Measurements from ENCODE around the gene RSPH9.
A peak's percentile ranks its signal among the peaks of the same experiment; 100 is the strongest.
"Not testable (repeated sequence)": the region's sequence is repeated elsewhere in the genome, so short reads cannot be mapped to it uniquely, and the experiment has no call there.

The RSPH9 gene

GRCh38 chr6:43629104-43629504 is 15.7 kb upstream of the RSPH9 start, which contains the start of gene GTPBP2:
Gene GTPBP2 (minus strand): TSS chr6:43629264. CDS start chr6:43629162, 102 bp downstream.
- DNase-seq (ENCODE audit: low spot score) = peak; percentile 99

- DNase-seq (ENCODE audit: low spot score) = peak; percentile 95
These were observed 15.1 kb upstream of the RSPH9 start for GRCh38 chr6:43629505-43630300.

DNA sequence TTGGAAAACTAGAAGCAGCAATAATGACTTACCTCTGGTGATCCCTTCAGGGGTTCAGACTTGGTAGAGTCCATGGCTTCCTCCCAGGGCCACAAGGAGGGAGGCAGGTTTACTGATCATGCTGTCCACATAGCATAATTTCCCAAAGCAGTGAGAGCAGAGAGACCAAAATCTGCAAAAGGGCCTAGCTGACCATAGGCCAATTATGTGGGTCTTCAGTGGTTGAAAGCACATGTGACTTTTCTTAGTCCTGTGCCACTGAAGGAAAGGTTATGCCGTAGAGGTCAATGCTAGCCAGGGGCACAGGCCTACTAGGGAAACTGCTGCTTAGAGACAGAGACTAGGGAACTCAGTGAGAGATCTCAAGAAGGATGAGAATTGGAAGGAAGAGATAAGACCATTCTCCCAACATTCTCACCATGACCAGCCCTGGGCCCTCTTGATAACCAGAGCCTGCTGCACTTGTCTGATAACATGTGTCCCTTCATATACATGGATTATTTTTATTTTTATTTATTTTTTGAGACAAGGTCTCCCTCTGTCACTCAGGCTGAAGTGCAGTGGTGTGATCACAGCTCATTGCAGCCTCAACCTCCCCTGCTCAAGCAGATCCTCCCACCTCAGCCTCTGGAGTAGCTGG is 13.7 kb upstream of the RSPH9 start:
- no peak for DNase-seq (ENCODE audit: low spot score)

DNA sequence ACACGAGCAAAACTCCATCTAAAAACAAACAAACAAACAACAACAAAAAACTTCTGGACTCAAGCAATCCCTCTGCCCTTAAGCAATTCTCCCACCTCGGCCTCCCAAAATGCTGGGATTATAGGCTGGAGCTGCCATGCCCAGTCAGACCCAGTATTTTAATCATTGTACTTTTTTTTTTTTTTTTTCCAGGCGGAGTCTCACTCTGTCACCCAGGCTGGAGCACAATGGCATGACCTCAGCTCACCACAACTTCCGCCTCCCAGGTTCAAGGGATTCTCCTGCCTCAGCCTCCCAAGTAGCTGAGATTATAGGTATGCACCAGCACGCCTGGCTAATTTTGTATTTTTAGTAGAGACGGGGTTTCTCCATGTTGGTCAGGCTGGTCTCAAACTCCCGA is 11.8 kb upstream of the RSPH9 start:
- DNase-seq (ENCODE audit: low spot score) = not testable (repeated sequence)

DNA sequence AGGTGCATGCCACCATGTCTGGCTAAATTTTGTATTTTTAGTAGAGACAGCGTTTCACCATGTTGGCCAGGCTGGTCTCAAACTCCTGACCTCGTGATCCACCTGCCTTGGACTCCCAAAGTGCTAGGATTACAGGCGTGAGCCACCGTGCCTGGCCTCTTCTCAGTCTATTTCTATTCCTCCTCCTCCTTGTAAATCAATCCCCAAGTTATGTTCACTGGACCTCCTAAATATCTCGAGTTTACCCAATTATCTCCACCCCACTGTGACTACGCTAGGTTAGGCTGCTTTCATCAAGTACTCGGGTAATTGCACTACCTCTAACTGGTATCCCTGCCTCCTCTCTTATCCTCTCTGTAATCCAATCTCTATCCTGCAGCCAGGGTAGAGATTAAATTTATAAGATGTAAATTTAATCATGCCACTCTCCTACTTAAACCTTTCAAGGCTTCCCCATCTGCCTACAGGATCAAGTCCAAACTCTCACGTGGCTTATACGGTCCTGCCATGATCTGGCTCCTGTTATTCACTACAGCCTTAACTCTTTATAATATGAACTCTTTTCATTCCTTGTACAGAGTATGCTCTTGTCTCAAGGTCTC is 10.0 kb upstream of the RSPH9 start:
- DNase-seq (ENCODE audit: low spot score) = no peak

DNA sequence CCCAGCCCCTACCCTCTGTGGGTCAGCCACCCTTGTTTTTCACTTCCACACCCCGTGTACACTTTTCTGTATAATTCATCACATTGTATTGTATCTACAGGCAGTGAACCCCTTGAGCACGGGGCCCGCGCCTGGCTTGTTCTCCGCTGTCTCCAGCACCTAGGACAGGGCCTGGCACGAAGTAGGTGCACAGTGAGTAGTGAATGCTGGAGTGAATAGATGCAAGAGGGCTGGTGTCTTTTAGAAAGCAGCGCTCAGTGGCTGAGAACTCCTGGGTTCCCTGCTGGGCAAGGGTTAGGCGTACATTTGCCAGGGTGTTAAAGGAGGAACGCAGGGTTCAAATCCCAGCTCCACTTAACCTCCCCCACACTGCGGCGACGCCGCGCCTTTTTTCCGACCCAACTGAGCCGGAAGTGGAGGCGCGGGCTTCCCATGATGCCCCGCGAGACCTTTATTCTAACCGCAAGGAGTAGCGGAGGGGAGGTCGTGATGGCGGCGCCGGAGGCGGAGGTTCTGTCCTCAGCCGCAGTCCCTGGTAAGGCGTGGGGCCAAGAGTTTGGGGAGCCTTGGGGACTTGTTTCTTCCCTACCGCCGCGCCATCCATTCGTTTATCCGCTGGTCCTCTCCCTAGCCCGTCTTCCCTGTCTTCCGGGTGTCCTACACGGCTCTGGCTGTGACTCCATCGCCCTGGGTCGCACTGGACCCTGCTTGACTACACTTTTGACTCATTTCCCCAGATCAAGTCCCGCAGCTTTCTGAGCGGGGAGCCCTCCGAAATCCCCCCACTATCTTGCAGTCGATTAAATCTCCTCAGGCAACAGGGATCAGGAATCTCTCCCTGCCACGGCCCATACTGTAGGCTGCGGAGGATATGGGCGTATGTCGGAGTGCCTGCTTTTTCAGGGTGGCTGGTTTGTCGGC is 9.2 kb upstream of the RSPH9 start, which contains the start of gene MAD2L1BP:
TSS of gene MAD2L1BP (plus strand) at position 454 of the 921 bp plus-strand sequence. CDS start at position 490, 36 bp downstream.
- DNase-seq (ENCODE audit: low spot score) = peak; percentile 80

DNA sequence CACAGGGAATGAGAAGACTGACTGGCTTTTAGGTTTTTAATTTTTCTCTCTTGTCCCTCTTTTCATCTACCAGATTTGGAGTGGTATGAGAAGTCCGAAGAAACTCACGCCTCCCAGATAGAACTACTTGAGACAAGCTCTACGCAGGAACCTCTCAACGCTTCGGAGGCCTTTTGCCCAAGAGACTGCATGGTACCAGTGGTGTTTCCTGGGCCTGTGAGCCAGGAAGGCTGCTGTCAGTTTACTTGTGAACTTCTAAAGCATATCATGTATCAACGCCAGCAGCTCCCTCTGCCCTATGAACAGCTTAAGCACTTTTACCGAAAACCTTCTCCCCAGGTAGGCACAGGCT is 8.6 kb upstream of the RSPH9 start:
- no peak for DNase-seq (ENCODE audit: low spot score)

DNA sequence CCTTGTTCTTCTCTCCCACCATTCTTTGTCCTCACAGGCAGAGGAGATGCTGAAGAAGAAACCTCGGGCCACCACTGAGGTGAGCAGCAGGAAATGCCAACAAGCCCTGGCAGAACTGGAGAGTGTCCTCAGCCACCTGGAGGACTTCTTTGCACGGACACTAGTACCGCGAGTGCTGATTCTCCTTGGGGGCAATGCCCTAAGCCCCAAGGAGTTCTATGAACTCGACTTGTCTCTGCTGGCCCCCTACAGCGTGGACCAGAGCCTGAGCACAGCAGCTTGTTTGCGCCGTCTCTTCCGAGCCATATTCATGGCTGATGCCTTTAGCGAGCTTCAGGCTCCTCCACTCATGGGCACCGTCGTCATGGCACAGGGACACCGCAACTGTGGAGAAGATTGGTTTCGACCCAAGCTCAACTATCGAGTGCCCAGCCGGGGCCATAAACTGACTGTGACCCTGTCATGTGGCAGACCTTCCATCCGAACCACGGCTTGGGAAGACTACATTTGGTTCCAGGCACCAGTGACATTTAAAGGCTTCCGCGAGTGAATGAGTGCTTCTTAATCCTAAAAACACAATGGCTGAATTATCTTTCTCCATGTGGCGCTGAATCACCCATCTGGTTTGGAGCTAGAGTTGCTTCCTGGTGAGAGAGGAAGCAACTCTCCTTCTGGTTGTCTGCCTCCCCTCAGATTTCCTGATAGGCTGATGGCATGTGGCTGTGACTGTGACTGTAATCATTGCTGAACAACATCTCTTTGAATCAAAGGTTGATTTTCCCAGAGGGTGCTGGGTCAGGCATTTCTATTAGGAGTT is 4.6 kb upstream of the RSPH9 start:
- no peak for DNase-seq (ENCODE audit: low spot score)

DNA sequence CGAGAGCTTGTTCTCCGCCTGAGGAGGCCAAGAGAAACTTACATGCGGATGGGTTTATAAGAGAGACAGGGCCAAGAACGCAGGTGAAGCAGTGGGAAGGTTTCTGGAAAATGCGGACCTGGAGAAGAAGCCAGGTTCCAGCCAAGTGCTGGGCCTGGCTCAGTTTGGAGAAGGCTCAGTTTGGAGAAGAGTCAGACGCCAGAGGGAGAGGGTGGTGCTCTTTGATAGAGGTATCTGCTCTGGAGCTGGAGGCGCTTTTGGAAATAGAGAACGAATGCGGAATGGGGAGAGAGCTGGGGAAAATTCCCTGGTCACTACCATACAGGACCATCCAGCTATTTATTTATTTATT is 753 bp downstream of the RSPH9 start:
- DNase-seq (ENCODE audit: low spot score) = no peak

DNA sequence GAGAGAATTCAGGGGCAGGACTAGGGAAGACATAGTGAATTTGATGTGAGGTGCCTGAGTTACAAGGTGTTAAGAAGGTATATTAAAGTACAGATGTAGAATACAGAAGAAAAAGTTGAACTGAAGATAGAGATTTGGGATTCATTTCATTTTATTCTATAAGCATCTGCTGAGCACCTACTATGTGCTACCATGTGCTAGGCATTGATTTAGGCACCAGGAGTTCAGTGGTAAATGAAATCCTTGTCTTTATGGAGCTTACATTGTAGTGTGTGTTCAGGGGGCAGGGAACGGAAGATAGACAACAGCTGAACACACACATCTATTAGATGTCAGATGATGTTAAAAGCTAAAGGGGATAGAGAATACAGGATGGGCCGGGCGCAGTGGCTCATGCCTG is 2.8 kb downstream of the RSPH9 start:
- DNase-seq (ENCODE audit: low spot score) = no peak

DNA sequence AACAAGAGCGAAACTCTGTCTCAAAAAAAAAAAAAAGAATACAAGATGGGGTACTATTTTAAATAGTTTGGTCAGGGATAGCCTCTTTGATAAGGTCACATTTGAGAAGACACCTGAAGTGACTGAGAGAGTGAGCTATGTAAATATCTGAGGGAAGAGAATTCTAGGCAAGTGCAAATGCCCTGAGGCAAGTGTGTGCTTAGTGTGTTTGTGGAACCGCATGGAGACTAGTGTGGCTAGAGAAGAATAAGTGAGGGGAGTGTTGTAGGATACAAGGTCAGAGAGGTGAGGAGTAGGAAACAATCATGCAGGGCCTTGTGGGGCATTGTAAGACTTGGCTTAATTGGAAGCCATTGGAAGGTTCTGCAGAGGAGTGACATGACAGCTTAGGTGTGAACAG is 3.4 kb downstream of the RSPH9 start:
- no peak for DNase-seq (ENCODE audit: low spot score)

DNA sequence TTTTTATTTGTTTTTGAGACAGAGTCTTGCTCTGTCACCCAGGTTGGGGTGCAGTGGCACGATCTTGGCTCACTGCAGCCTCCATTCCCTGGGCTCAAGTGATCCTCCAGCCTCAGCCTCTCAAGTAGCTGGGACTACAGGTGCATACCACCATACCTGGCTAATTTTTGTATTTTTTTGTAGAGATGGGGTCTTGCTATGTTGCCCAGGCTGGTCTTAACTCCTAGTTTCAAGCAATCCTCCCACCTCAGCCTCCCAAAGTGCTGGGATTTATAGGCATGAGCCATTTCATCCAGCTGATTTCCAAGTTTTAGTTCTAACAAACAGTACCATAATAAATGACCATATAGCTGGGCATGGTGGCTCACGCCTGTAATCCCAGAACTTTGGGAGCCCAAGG is 8.0 kb downstream of the RSPH9 start:
- not testable (repeated sequence) for DNase-seq (ENCODE audit: low spot score)

DNA sequence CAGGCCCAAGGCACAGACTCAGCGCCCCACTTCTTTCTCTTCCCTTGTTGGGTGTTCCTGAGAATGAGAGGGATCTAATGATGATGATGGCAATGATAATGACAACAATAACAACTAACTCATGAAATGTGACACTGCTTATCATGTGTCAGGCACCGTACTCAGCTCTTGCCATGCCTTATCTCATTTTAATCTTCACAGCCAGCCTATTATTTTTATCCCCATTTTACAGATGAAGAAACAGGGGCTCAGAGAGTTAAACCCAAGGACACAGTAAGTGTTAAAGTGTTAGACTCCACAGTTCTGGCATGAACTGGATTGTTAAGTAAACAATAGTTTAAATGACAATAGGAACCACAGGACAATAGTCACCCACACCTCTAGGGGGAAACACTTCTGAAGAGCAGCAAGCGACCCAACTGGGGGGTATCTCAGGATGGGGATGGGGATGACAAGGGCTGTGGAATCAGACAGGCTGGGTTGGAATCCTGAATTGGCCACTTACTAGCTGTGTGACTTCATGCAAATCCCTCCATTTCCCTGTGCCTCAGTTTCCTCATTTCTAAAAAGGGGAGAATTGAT is 12.5 kb downstream of the RSPH9 start:
- no peak for DNase-seq (ENCODE audit: low spot score)

DNA sequence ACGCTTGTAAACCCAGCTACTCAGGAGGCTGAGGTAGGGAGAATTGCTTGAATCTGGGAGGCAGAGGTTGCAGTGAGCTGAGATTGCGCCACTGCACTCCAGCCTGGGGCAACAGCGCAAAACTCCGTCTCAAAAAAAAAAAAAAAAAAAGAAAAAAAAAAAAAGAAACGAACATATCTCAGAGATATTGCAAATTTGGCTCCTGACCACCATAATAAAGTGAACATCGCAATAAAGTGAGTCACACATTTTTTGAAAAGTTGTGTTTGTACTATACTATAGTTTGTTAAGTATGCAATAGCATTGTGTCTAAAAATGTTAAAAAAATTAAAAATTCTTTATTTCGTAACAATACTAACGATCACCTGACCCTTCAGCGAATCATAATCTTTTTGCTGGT is 13.3 kb downstream of the RSPH9 start:
- DNase-seq (ENCODE audit: low spot score) = no peak

DNA sequence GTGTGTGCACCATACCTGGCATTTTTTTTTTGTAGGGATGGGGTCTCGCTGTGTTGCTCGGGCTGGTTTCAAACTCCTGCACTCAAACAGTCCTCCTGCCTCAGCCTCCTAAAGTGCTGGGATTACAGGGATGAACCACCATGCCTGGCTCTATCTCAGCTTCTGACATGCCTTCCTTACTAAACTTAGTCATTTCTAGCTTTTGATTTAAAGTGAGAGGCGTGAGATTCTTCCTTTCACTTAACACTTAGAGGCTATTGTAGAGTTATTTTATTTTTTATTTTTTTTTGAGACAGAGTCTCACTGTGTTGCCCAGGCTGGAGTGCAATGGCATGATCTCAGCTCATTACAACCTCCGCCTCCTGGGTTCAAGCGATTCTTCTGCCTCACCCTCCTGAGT is 18.1 kb downstream of the RSPH9 start:
- not testable (repeated sequence) for DNase-seq (ENCODE audit: low spot score)

DNA sequence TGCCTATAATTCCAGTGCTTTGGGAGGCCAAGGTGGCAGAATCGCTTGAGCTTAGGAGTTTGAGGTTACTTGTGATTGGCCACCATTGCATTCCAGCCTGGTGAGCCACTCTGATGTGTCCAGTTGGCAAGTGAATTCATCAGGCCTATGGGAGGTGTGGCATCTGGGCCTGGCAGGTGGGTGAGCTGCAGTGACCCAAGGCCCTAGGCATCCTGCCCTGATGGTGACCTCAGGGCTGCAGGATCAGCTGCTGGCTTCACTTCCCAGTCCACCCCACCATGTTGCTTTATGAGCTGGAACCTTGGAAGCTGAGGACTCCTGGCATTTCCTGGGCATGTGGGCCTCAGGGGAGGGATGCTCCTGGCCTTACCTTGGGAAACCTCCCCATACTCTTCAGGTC is 20.5 kb downstream of the RSPH9 start:
- DNase-seq (ENCODE audit: low spot score) = peak; percentile 52

GRCh38 chr6:43666196-43666920 is 21.5 kb downstream of the RSPH9 start:
- no peak for DNase-seq (ENCODE audit: low spot score)

- peak; percentile 69 for DNase-seq (ENCODE audit: low spot score)
These were observed 22.7 kb downstream of the RSPH9 start for GRCh38 chr6:43667245-43668150.
